DOHH2 (cell line): ENCODE data around the gene MED23.

Experiments
- H3F3A ChIP-seq: fragments of 200-600 bp; sonication (generic), shearing (Covaris generic); 2 replicates; pipeline ENCODE4 v1.6.0; 2016; ENCODE audit warnings: antibody characterized with exemption, mild to moderate bottlenecking; ENCODE audit not compliant: control insufficient read depth, insufficient read depth
- H3K27ac ChIP-seq: fragments of 200-600 bp; sonication (generic); 2 replicates; pipeline ENCODE4 v1.5.1; 2014; ENCODE audit warnings: low read depth, mild to moderate bottlenecking, low read length, moderate library complexity
- H3K27me3 ChIP-seq: fragments of 200-600 bp; sonication (generic); 2 replicates; pipeline ENCODE4 v1.6.1; 2014; ENCODE audit warnings: mild to moderate bottlenecking, low read length, mixed read lengths; ENCODE audit not compliant: control insufficient read depth
- H3K36me3 ChIP-seq: fragments of 200-600 bp; sonication (generic); 2 replicates; pipeline ENCODE4 v1.6.1; 2014; ENCODE audit warnings: mild to moderate bottlenecking, low read length, moderate library complexity, mixed read lengths; ENCODE audit not compliant: control insufficient read depth
- H3K4me1 ChIP-seq: fragments of 200-600 bp; sonication (generic); 2 replicates; pipeline ENCODE4 v1.6.1; 2014; ENCODE audit warnings: mild to moderate bottlenecking, low read length, mixed read lengths; ENCODE audit not compliant: control insufficient read depth
- H3K4me2 ChIP-seq: fragments of 200-600 bp; sonication (generic); 2 replicates; pipeline ENCODE4 v1.6.0; 2014; ENCODE audit warnings: mild to moderate bottlenecking, low read length, moderate library complexity
- H3K4me3 ChIP-seq: fragments of 200-600 bp; sonication (generic); 2 replicates; pipeline ENCODE4 v1.5.1; 2014; ENCODE audit warnings: mild to moderate bottlenecking, low read length, mixed read lengths
- H3K79me2 ChIP-seq: fragments of 200-600 bp; sonication (generic); 2 replicates; pipeline ENCODE4 v1.6.1; 2014; ENCODE audit warnings: mild to moderate bottlenecking, low read length, mixed read lengths; ENCODE audit not compliant: control insufficient read depth
- H3K9me2 ChIP-seq: fragments of 200-600 bp; sonication (generic); replicated peaks from 2 replicates; pipeline ENCODE4 v1.6.1; 2014; ENCODE audit warnings: mild to moderate bottlenecking, low read length, mixed read lengths; ENCODE audit not compliant: control insufficient read depth
- H3K9me3 ChIP-seq: fragments of 200-600 bp; sonication (generic); 2 replicates; pipeline ENCODE4 v1.6.1; 2014; ENCODE audit warnings: antibody characterized with exemption, low read length, mixed read lengths; ENCODE audit not compliant: control insufficient read depth, insufficient read depth
- H4K20me1 ChIP-seq: fragments of 200-600 bp; sonication (generic); 2 replicates; pipeline ENCODE4 v1.6.0; 2014; ENCODE audit warnings: low read depth, mild to moderate bottlenecking, antibody characterized with exemption, low read length, moderate library complexity; ENCODE audit not compliant: control insufficient read depth, insufficient read depth
- EZH2phosphoT487 ChIP-seq: fragments of 200-600 bp; sonication (generic); IDR thresholded peaks from 2 replicates; pipeline ENCODE4 v1.6.1; 2017; ENCODE audit warnings: borderline replicate concordance, mild to moderate bottlenecking, antibody characterized with exemption, low read length, moderate library complexity, mixed read lengths
- TF ChIP-seq, protein P1 (sequence below): fragments of 200-600 bp; sonication (generic); IDR thresholded peaks from one replicate; pipeline ENCODE4 v1.5.1; 2014; ENCODE audit warnings: antibody characterized with exemption, mild to moderate bottlenecking, low read depth, low read length; ENCODE audit not compliant: poor library complexity, severe bottlenecking

MED23 gene

DNA sequence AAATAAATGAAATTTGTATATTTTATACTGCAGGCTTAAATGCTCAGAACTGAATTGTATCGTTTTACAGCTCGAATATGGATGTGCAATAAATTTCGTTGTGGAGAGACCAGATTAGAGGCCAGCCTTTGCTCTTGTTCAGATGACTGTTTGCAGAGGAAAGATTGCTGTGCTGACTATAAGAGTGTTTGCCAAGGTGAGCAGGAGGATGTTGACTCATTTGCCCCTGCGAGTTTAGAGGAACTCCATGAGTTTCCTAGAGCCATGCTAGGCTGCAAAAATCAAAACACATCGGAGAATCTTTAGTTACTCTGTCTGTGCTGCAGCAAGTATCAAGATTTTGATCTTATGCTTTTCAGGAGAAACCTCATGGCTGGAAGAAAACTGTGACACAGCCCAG, 24.4 kb upstream of the MED23 start:
- no peak overlapping the region for H3K4me3 ChIP-seq
- no peaks in the 10 kb centered on the region for H3K27me3 ChIP-seq
- H3K27ac ChIP-seq, result no peak overlapping the region
- H3K4me2 ChIP-seq, result no peak overlapping the region
- H3K9me3 ChIP-seq, result no peaks in the 10 kb centered on the region
- H3K9me2 ChIP-seq, result no peaks in the 10 kb centered on the region
- H3F3A ChIP-seq, result no peaks in the 10 kb centered on the region; the same call in 1 of the 2 replicates
- peaks cover 89% of the 10 kb centered on the region for H3K36me3 ChIP-seq
- H4K20me1 ChIP-seq, result no peaks in the 10 kb centered on the region
- TF ChIP-seq, protein P1, sequence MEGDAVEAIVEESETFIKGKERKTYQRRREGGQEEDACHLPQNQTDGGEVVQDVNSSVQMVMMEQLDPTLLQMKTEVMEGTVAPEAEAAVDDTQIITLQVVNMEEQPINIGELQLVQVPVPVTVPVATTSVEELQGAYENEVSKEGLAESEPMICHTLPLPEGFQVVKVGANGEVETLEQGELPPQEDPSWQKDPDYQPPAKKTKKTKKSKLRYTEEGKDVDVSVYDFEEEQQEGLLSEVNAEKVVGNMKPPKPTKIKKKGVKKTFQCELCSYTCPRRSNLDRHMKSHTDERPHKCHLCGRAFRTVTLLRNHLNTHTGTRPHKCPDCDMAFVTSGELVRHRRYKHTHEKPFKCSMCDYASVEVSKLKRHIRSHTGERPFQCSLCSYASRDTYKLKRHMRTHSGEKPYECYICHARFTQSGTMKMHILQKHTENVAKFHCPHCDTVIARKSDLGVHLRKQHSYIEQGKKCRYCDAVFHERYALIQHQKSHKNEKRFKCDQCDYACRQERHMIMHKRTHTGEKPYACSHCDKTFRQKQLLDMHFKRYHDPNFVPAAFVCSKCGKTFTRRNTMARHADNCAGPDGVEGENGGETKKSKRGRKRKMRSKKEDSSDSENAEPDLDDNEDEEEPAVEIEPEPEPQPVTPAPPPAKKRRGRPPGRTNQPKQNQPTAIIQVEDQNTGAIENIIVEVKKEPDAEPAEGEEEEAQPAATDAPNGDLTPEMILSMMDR, result no peak
- TF ChIP-seq EZH2phosphoT487, result no peak
- peaks cover 14% of the 10 kb centered on the region for H3K79me2 ChIP-seq
- H3K4me1 ChIP-seq, result peaks cover 33% of the 10 kb centered on the region

DNA sequence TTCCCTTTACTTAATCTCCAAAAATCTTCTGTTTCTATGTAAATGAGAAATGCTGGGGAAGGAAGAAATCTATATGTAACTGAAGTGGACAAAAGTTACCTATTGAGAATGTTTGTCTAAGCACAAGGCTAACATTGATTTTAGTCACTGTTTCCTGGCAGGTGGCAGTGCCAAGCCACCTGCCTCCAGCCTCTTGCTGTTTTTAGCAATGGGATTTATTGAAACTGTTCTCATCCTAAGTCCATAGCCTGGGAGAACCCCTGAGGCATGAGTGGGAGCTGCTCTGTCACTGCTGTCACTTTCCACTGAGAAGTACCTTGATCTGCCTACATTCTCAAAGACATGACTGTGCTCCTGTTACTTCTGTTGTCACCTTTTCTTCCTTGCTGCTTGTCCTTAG, 23.7 kb upstream of the MED23 start:
- H3K4me3 ChIP-seq, result no peak overlapping the region
- peaks cover 86% of the 10 kb centered on the region for H3K36me3 ChIP-seq
- H3K9me3 ChIP-seq, result no peaks in the 10 kb centered on the region
- H4K20me1 ChIP-seq, result no peaks in the 10 kb centered on the region
- peaks cover 26% of the 10 kb centered on the region for H3K4me1 ChIP-seq
- TF ChIP-seq, protein P1, result no peak
- no peak for TF ChIP-seq EZH2phosphoT487
- H3F3A ChIP-seq, result no peaks in the 10 kb centered on the region; the same call in 1 of the 2 replicates
- no peaks in the 10 kb centered on the region for H3K27me3 ChIP-seq
- H3K27ac ChIP-seq, result no peak overlapping the region
- H3K4me2 ChIP-seq, result no peak overlapping the region
- H3K9me2 ChIP-seq, result no peaks in the 10 kb centered on the region
- H3K79me2 ChIP-seq, result peaks cover 17% of the 10 kb centered on the region

DNA sequence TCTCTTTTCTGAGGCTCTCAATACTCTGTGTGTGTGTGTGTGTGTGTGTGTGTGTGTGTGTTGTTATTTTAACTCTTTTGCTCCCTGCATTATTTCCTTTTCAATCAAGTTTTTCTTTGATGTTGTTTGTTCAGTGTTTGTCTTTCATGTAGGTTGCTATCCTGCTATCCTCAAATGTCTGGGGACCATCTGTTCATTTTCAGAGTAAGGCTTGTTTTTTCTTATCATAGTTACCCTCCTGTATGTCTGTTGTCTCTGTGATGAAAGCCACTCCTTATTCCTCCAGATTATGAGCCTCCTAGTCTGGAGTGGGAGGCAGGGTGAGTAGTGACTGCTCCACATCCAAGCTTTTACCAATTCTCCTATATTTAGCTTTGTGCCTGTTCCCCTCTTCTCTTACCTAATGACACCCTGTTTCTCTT, 18.2 kb upstream of the MED23 start:
- peaks cover 8% of the 10 kb centered on the region; the same call in 1 of the 2 replicates for H3K4me1 ChIP-seq
- no peak overlapping the region for H3K4me2 ChIP-seq
- H3K27me3 ChIP-seq, result no peaks in the 10 kb centered on the region
- no peaks in the 10 kb centered on the region for H3K9me3 ChIP-seq
- peaks cover 90% of the 10 kb centered on the region for H3K36me3 ChIP-seq
- H3K4me3 ChIP-seq, result no peak overlapping the region
- no peaks in the 10 kb centered on the region for H3K9me2 ChIP-seq
- H4K20me1 ChIP-seq, result no peaks in the 10 kb centered on the region
- peaks cover 65% of the 10 kb centered on the region for H3K79me2 ChIP-seq
- no peak overlapping the region for H3K27ac ChIP-seq
- no peaks in the 10 kb centered on the region; the same call in 1 of the 2 replicates for H3F3A ChIP-seq
- TF ChIP-seq EZH2phosphoT487, result no peak
- TF ChIP-seq, protein P1, result no peak
